HL-60 (cell line): ENCODE results near the gene SLC5A4.
A peak's percentile ranks its signal among the peaks of the same experiment; 100 is the strongest.

ENCODE experiments used
- GABPA ChIP-seq: IDR thresholded peaks from 2 replicates; pipeline ENCODE4 v1.6.1; 2012; ENCODE audit warnings: low read depth
- POLR2AphosphoS5 ChIP-seq: IDR thresholded peaks from 2 replicates; pipeline ENCODE4 v1.6.1; 2012; ENCODE audit warnings: low read depth
- SPI1 ChIP-seq: IDR thresholded peaks from 2 replicates; pipeline ENCODE4 v1.6.1; 2012; ENCODE audit warnings: low read depth, mild to moderate bottlenecking, borderline replicate concordance
- TF ChIP-seq, protein P1 (sequence below): IDR thresholded peaks from one replicate; pipeline ENCODE4 v1.5.1; 2011; ENCODE audit warnings: low read length, control low read depth, inconsistent platforms; ENCODE audit not compliant: insufficient read depth
- TF ChIP-seq, protein P2 (sequence below): IDR thresholded peaks from 2 replicates; pipeline ENCODE4 v1.6.1; 2012; ENCODE audit warnings: low read depth; ENCODE audit not compliant: insufficient replicate concordance

DNA sequence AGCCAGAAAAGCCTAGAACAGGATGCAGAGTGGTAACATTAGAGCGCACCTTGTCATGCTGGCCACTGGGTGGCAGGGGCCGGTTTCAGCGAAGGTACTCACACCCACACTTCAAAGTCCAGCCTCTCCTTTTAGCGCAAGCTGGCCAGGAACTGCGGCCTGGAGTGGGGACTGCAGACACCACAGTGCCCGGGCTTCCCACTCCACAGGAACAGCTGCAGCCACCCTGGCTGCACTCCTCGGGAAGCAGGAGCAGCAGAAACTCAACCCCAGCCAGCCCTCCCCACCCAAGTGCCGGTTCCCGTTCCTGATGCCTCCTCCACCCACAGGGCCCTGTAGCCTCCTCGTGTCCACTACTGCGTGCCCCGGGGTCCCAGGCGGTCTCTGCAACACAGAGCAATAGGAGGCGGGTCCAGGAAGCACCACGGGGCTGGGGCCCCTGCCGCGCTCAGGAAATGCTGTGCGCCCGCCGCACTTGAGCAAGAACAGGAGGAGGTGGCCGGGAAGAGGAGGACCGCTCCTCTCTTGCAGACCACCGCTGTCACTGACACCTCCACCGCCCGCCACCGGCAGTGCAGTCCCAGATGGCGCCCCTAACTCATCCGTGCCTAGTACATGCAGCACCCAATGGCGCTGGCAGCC lies 52.5 kb downstream of the SLC5A4 start:
- TF ChIP-seq, protein P1, sequence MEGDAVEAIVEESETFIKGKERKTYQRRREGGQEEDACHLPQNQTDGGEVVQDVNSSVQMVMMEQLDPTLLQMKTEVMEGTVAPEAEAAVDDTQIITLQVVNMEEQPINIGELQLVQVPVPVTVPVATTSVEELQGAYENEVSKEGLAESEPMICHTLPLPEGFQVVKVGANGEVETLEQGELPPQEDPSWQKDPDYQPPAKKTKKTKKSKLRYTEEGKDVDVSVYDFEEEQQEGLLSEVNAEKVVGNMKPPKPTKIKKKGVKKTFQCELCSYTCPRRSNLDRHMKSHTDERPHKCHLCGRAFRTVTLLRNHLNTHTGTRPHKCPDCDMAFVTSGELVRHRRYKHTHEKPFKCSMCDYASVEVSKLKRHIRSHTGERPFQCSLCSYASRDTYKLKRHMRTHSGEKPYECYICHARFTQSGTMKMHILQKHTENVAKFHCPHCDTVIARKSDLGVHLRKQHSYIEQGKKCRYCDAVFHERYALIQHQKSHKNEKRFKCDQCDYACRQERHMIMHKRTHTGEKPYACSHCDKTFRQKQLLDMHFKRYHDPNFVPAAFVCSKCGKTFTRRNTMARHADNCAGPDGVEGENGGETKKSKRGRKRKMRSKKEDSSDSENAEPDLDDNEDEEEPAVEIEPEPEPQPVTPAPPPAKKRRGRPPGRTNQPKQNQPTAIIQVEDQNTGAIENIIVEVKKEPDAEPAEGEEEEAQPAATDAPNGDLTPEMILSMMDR: peak; percentile 83
- TF ChIP-seq SPI1 (no peak), GABPA (no peak), POLR2AphosphoS5 (no peak)
- TF ChIP-seq, protein P2, sequence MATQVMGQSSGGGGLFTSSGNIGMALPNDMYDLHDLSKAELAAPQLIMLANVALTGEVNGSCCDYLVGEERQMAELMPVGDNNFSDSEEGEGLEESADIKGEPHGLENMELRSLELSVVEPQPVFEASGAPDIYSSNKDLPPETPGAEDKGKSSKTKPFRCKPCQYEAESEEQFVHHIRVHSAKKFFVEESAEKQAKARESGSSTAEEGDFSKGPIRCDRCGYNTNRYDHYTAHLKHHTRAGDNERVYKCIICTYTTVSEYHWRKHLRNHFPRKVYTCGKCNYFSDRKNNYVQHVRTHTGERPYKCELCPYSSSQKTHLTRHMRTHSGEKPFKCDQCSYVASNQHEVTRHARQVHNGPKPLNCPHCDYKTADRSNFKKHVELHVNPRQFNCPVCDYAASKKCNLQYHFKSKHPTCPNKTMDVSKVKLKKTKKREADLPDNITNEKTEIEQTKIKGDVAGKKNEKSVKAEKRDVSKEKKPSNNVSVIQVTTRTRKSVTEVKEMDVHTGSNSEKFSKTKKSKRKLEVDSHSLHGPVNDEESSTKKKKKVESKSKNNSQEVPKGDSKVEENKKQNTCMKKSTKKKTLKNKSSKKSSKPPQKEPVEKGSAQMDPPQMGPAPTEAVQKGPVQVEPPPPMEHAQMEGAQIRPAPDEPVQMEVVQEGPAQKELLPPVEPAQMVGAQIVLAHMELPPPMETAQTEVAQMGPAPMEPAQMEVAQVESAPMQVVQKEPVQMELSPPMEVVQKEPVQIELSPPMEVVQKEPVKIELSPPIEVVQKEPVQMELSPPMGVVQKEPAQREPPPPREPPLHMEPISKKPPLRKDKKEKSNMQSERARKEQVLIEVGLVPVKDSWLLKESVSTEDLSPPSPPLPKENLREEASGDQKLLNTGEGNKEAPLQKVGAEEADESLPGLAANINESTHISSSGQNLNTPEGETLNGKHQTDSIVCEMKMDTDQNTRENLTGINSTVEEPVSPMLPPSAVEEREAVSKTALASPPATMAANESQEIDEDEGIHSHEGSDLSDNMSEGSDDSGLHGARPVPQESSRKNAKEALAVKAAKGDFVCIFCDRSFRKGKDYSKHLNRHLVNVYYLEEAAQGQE: no peak
